ENCODE results near the gene LBX2.
A peak's percentile ranks its signal among the peaks of the same experiment; 100 is the strongest.

LBX2 gene

GRCh38 chr2:74499267-74499939 lies at the start of gene LBX2:
LBX2 (minus strand) TSS chr2:74499603; CDS start chr2:74499537, 66 bp downstream.
- Histone ChIP-seq H3K9ac (ENCODE audit: low read length) (peak within 1 kb of the TSS; percentile 58), H3K27me3 (replicated peaks; ENCODE audit: control insufficient read depth, insufficient read depth, low read length) (no peaks in the 10 kb centered on the region), H3K4me3 (ENCODE audit: low read length) (peak within 1 kb of the TSS; percentile 71), H3K4me1 (ENCODE audit: control insufficient read depth, insufficient read depth, low read length) (peaks cover 32% of the 10 kb centered on the region), H3K9me3 (ENCODE audit: control insufficient read depth, low read length) (no peaks in the 10 kb centered on the region), H3K36me3 (ENCODE audit: control insufficient read depth, insufficient read depth, low read length, severe bottlenecking) (peaks cover under 1% of the 10 kb centered on the region)
- DNase-seq (ENCODE audit: low read depth), result peak; percentile 58

- Histone ChIP-seq H3K27me3 (replicated peaks; ENCODE audit: control insufficient read depth, insufficient read depth, low read length) (no peaks in the 10 kb centered on the region), H3K36me3 (ENCODE audit: control insufficient read depth, insufficient read depth, low read length, severe bottlenecking) (no peaks in the 10 kb centered on the region), H3K4me1 (ENCODE audit: control insufficient read depth, insufficient read depth, low read length) (peaks cover 23% of the 10 kb centered on the region), H3K4me3 (ENCODE audit: low read length) (peak overlapping the region; percentile 80), H3K9me3 (ENCODE audit: control insufficient read depth, low read length) (no peaks in the 10 kb centered on the region), H3K9ac (ENCODE audit: low read length) (peak overlapping the region; percentile 82)
- no peak for DNase-seq (ENCODE audit: low read depth)
Measured at GRCh38 chr2:74548285-74548899, 49.0 kb upstream of the LBX2 start.

- Histone ChIP-seq H3K4me3 (ENCODE audit: low read length) (no peak overlapping the region), H3K9ac (ENCODE audit: low read length) (no peak overlapping the region), H3K9me3 (ENCODE audit: control insufficient read depth, low read length) (no peaks in the 10 kb centered on the region), H3K27me3 (replicated peaks; ENCODE audit: control insufficient read depth, insufficient read depth, low read length) (no peaks in the 10 kb centered on the region), H3K4me1 (ENCODE audit: control insufficient read depth, insufficient read depth, low read length) (peaks cover 15% of the 10 kb centered on the region), H3K36me3 (ENCODE audit: control insufficient read depth, insufficient read depth, low read length, severe bottlenecking) (no peaks in the 10 kb centered on the region)
- DNase-seq (ENCODE audit: low read depth), result no peak
Measured at GRCh38 chr2:74546004-74546403, 46.6 kb upstream of the LBX2 start.

GRCh38 chr2:74544634-74545033 lies 45.2 kb upstream of the LBX2 start:
- Histone ChIP-seq H3K4me1 (ENCODE audit: control insufficient read depth, insufficient read depth, low read length) (peaks cover 20% of the 10 kb centered on the region), H3K36me3 (ENCODE audit: control insufficient read depth, insufficient read depth, low read length, severe bottlenecking) (no peaks in the 10 kb centered on the region), H3K27me3 (replicated peaks; ENCODE audit: control insufficient read depth, insufficient read depth, low read length) (no peaks in the 10 kb centered on the region), H3K4me3 (ENCODE audit: low read length) (no peak overlapping the region), H3K9me3 (ENCODE audit: control insufficient read depth, low read length) (no peaks in the 10 kb centered on the region), H3K9ac (ENCODE audit: low read length) (no peak overlapping the region)
- no peak for DNase-seq (ENCODE audit: low read depth)

GRCh38 chr2:74542978-74543377 lies 43.6 kb upstream of the LBX2 start:
- Histone ChIP-seq H3K27me3 (replicated peaks; ENCODE audit: control insufficient read depth, insufficient read depth, low read length) (no peaks in the 10 kb centered on the region), H3K9ac (ENCODE audit: low read length) (no peak overlapping the region), H3K9me3 (ENCODE audit: control insufficient read depth, low read length) (no peaks in the 10 kb centered on the region), H3K36me3 (ENCODE audit: control insufficient read depth, insufficient read depth, low read length, severe bottlenecking) (no peaks in the 10 kb centered on the region), H3K4me3 (ENCODE audit: low read length) (no peak overlapping the region), H3K4me1 (ENCODE audit: control insufficient read depth, insufficient read depth, low read length) (peaks cover 8% of the 10 kb centered on the region)
- no peak for DNase-seq (ENCODE audit: low read depth)

- Histone ChIP-seq H3K9me3 (ENCODE audit: control insufficient read depth, low read length) (no peaks in the 10 kb centered on the region), H3K4me3 (ENCODE audit: low read length) (no peak overlapping the region), H3K4me1 (ENCODE audit: control insufficient read depth, insufficient read depth, low read length) (peaks cover 6% of the 10 kb centered on the region), H3K27me3 (replicated peaks; ENCODE audit: control insufficient read depth, insufficient read depth, low read length) (no peaks in the 10 kb centered on the region), H3K9ac (ENCODE audit: low read length) (peak overlapping the region; percentile 70), H3K36me3 (ENCODE audit: control insufficient read depth, insufficient read depth, low read length, severe bottlenecking) (no peaks in the 10 kb centered on the region)
- no peak for DNase-seq (ENCODE audit: low read depth)
Measured at GRCh38 chr2:74540291-74540690, 40.9 kb upstream of the LBX2 start.

- DNase-seq (ENCODE audit: low read depth), result no peak
- Histone ChIP-seq H3K9ac (ENCODE audit: low read length) (no peak overlapping the region), H3K4me1 (ENCODE audit: control insufficient read depth, insufficient read depth, low read length) (peaks cover 6% of the 10 kb centered on the region), H3K9me3 (ENCODE audit: control insufficient read depth, low read length) (no peaks in the 10 kb centered on the region), H3K27me3 (replicated peaks; ENCODE audit: control insufficient read depth, insufficient read depth, low read length) (no peaks in the 10 kb centered on the region), H3K36me3 (ENCODE audit: control insufficient read depth, insufficient read depth, low read length, severe bottlenecking) (no peaks in the 10 kb centered on the region), H3K4me3 (ENCODE audit: low read length) (no peak overlapping the region)
Measured at GRCh38 chr2:74538881-74539339, 39.5 kb upstream of the LBX2 start.

- DNase-seq (ENCODE audit: low read depth), result no peak
- peaks cover 6% of the 10 kb centered on the region for H3K4me1 ChIP-seq (ENCODE audit: control insufficient read depth, insufficient read depth, low read length)
- no peaks in the 10 kb centered on the region for H3K9me3 ChIP-seq (ENCODE audit: control insufficient read depth, low read length)
- peaks cover 14% of the 10 kb centered on the region for H3K36me3 ChIP-seq (ENCODE audit: control insufficient read depth, insufficient read depth, low read length, severe bottlenecking)
- no peak overlapping the region for H3K4me3 ChIP-seq (ENCODE audit: low read length)
- no peak overlapping the region for H3K9ac ChIP-seq (ENCODE audit: low read length)
- no peaks in the 10 kb centered on the region for H3K27me3 ChIP-seq (replicated peaks; ENCODE audit: control insufficient read depth, insufficient read depth, low read length)
Measured at GRCh38 chr2:74537140-74537539, 37.7 kb upstream of the LBX2 start.

- Histone ChIP-seq H3K9ac (ENCODE audit: low read length) (no peak overlapping the region), H3K27me3 (replicated peaks; ENCODE audit: control insufficient read depth, insufficient read depth, low read length) (no peaks in the 10 kb centered on the region), H3K9me3 (ENCODE audit: control insufficient read depth, low read length) (no peaks in the 10 kb centered on the region), H3K4me1 (ENCODE audit: control insufficient read depth, insufficient read depth, low read length) (peaks cover 11% of the 10 kb centered on the region), H3K4me3 (ENCODE audit: low read length) (no peak overlapping the region), H3K36me3 (ENCODE audit: control insufficient read depth, insufficient read depth, low read length, severe bottlenecking) (peaks cover 14% of the 10 kb centered on the region)
- no peak for DNase-seq (ENCODE audit: low read depth)
Measured at GRCh38 chr2:74536166-74536950, 37.0 kb upstream of the LBX2 start.

GRCh38 chr2:74535440-74535965 lies 36.1 kb upstream of the LBX2 start:
- H3K9me3 ChIP-seq (ENCODE audit: control insufficient read depth, low read length), result no peaks in the 10 kb centered on the region
- no peaks in the 10 kb centered on the region for H3K27me3 ChIP-seq (replicated peaks; ENCODE audit: control insufficient read depth, insufficient read depth, low read length)
- no peak for DNase-seq (ENCODE audit: low read depth)
- peaks cover 20% of the 10 kb centered on the region for H3K4me1 ChIP-seq (ENCODE audit: control insufficient read depth, insufficient read depth, low read length)
- H3K9ac ChIP-seq (ENCODE audit: low read length), result no peak overlapping the region
- no peak overlapping the region for H3K4me3 ChIP-seq (ENCODE audit: low read length)
- peaks cover 14% of the 10 kb centered on the region for H3K36me3 ChIP-seq (ENCODE audit: control insufficient read depth, insufficient read depth, low read length, severe bottlenecking)

GRCh38 chr2:74534411-74534810 lies 35.0 kb upstream of the LBX2 start:
- Histone ChIP-seq H3K27me3 (replicated peaks; ENCODE audit: control insufficient read depth, insufficient read depth, low read length) (no peaks in the 10 kb centered on the region), H3K9ac (ENCODE audit: low read length) (no peak overlapping the region), H3K36me3 (ENCODE audit: control insufficient read depth, insufficient read depth, low read length, severe bottlenecking) (peaks cover 14% of the 10 kb centered on the region), H3K4me3 (ENCODE audit: low read length) (no peak overlapping the region), H3K4me1 (ENCODE audit: control insufficient read depth, insufficient read depth, low read length) (peaks cover 14% of the 10 kb centered on the region), H3K9me3 (ENCODE audit: control insufficient read depth, low read length) (no peaks in the 10 kb centered on the region)
- no peak for DNase-seq (ENCODE audit: low read depth)

Data from adipocyte (in vitro differentiated cells).